ENCODE data around the gene SUSD6. TPM values are rescaled to one million over a fixed set of nuclear protein-coding genes. Genes with fewer than 3 reads are reported as not detected.
A peak's percentile ranks its signal among the peaks of the same experiment; 100 is the strongest.

Gene SUSD6
- total RNA-seq, 1 donor from 2014 or later = 23.9 TPM

GRCh38 chr14:69704319-69704718 is 92.9 kb downstream of the SUSD6 start:
- Histone ChIP-seq H3K4me1 (peaks cover 68% of the 10 kb centered on the region), H3K27ac (replicated peaks) (peak overlapping the region; percentile 68), H3K9me3 (replicated peaks) (no peaks in the 10 kb centered on the region), H3K4me3 (no peak overlapping the region), H3K27me3 (ENCODE audit: low read depth) (no peaks in the 10 kb centered on the region), H3K36me3 (peaks cover 52% of the 10 kb centered on the region)
- intact Hi-C loops (cut with micrococcal nuclease) = no loop called here
- TF ChIP-seq CTCF (IDR thresholded peaks at IDR 0.05; ENCODE audit: borderline replicate concordance) = no peak
- no peak for DNase-seq

- Histone ChIP-seq H3K27ac (replicated peaks) (peak overlapping the region; percentile 12), H3K27me3 (ENCODE audit: low read depth) (no peaks in the 10 kb centered on the region), H3K4me3 (no peak overlapping the region), H3K4me1 (peaks cover 61% of the 10 kb centered on the region), H3K36me3 (peaks cover 61% of the 10 kb centered on the region), H3K9me3 (replicated peaks) (no peaks in the 10 kb centered on the region)
- no peak for DNase-seq
- intact Hi-C loops (cut with micrococcal nuclease) = no loop called here
- TF ChIP-seq CTCF (IDR thresholded peaks at IDR 0.05; ENCODE audit: borderline replicate concordance) = no peak
Measured at GRCh38 chr14:69705706-69706105, 94.3 kb downstream of the SUSD6 start.

- no peak for DNase-seq
- Histone ChIP-seq H3K4me3 (no peak overlapping the region), H3K27ac (replicated peaks) (no peak overlapping the region), H3K4me1 (peaks cover 61% of the 10 kb centered on the region), H3K9me3 (replicated peaks) (no peaks in the 10 kb centered on the region), H3K36me3 (peaks cover 61% of the 10 kb centered on the region), H3K27me3 (ENCODE audit: low read depth) (no peaks in the 10 kb centered on the region)
- intact Hi-C loops (cut with micrococcal nuclease) = no loop called here
- no peak for TF ChIP-seq CTCF (IDR thresholded peaks at IDR 0.05; ENCODE audit: borderline replicate concordance)
Measured at GRCh38 chr14:69708049-69708448, 96.7 kb downstream of the SUSD6 start.

GRCh38 chr14:69708586-69709560 is 97.5 kb downstream of the SUSD6 start:
- Histone ChIP-seq H3K36me3 (peaks cover 54% of the 10 kb centered on the region), H3K4me3 (no peak overlapping the region), H3K27ac (replicated peaks) (no peak overlapping the region), H3K4me1 (peaks cover 61% of the 10 kb centered on the region), H3K27me3 (ENCODE audit: low read depth) (no peaks in the 10 kb centered on the region), H3K9me3 (replicated peaks) (no peaks in the 10 kb centered on the region)
- DNase-seq = no peak
- intact Hi-C loops (cut with micrococcal nuclease) = no loop called here
- no peak for TF ChIP-seq CTCF (IDR thresholded peaks at IDR 0.05; ENCODE audit: borderline replicate concordance)

- Histone ChIP-seq H3K36me3 (peaks cover 41% of the 10 kb centered on the region), H3K4me3 (no peak overlapping the region), H3K4me1 (peaks cover 59% of the 10 kb centered on the region), H3K27me3 (ENCODE audit: low read depth) (no peaks in the 10 kb centered on the region), H3K9me3 (replicated peaks) (no peaks in the 10 kb centered on the region), H3K27ac (replicated peaks) (peak overlapping the region; percentile 77)
- no peak for TF ChIP-seq CTCF (IDR thresholded peaks at IDR 0.05; ENCODE audit: borderline replicate concordance)
- intact Hi-C loops (cut with micrococcal nuclease) = no loop called here
- no peak for DNase-seq
Measured at GRCh38 chr14:69710378-69710777, 99.0 kb downstream of the SUSD6 start.

All from left ventricle myocardium inferior (tissue), 1 donor.